Measurements from ENCODE around the gene GAS7. TPM values are rescaled to one million over a fixed set of nuclear protein-coding genes. Genes with fewer than 3 reads are reported as not detected.

GAS7 gene
- polyA plus RNA-seq, 1 donor (not counting 4 experiments of a cell fraction or from before 2014, with no cell fraction given): 0.10 TPM

GRCh38 chr17:9908649-9909042 lies 289.8 kb downstream of the GAS7 start:
- Histone ChIP-seq H3K9ac (ENCODE audit: control insufficient read depth, extremely low read depth, insufficient read depth, low read length) (no peak overlapping the region), H2AFZ (ENCODE audit: control insufficient read depth, low read length) (no peak overlapping the region), H3K27ac (ENCODE audit: control insufficient read depth, insufficient read depth, low read length) (no peak overlapping the region), H3K4me1 (ENCODE audit: control insufficient read depth, extremely low read depth, insufficient read depth, low read length) (no peaks in the 10 kb centered on the region), H3K4me2 (ENCODE audit: control insufficient read depth, extremely low read depth, insufficient read depth, low read depth, low read length) (no peak overlapping the region), H3K79me2 (ENCODE audit: control insufficient read depth, insufficient read depth, low read length) (no peaks in the 10 kb centered on the region), H3K4me3 (ENCODE audit: control insufficient read depth in 2 of 3, extremely low read depth in 1 of 3, insufficient read depth in 2 of 3, low read depth in 1 of 3, low read length in 3 of 3) (no peak overlapping the region), H3K36me3 (ENCODE audit: control insufficient read depth in 2 of 2, extremely low read depth in 1 of 2, insufficient read depth in 2 of 2, low read length in 2 of 2) (no peaks in the 10 kb centered on the region), H3K9me1 (ENCODE audit: control insufficient read depth, extremely low read depth, insufficient read depth, low read length) (no peaks in the 10 kb centered on the region), H4K20me1 (ENCODE audit: control insufficient read depth, extremely low read depth, insufficient read depth, low read length) (no peaks in the 10 kb centered on the region), H3K9me3 (ENCODE audit: control insufficient read depth, low read depth, low read length) (peaks cover 2% of the 10 kb centered on the region), H3K27me3 (ENCODE audit: control insufficient read depth, extremely low read depth, insufficient read depth, low read length) (no peaks in the 10 kb centered on the region)
- no peak for DNase-seq (ENCODE audit: low read depth, low spot score)
- dilution Hi-C loops (cut with MboI; ENCODE audit: extremely low pct_ligation_motif_present, low sequenced_read_pairs): no loop called here
- TF ChIP-seq CTCF (optimal IDR thresholded peaks at IDR 0.05 in 1 of 3, IDR thresholded peaks at IDR 0.05 in 1 of 3, conservative IDR thresholded peaks at IDR 0.05 in 1 of 3; ENCODE audit: extremely low read depth in 1 of 3, insufficient read depth in 2 of 3, low read length in 3 of 3) (no peak), EZH2 (IDR thresholded peaks at IDR 0.05; ENCODE audit: low read length) (no peak)
- FAIRE-seq: no peak

- H3K9me1 ChIP-seq (ENCODE audit: control insufficient read depth, extremely low read depth, insufficient read depth, low read length): no peaks in the 10 kb centered on the region
- no peaks in the 10 kb centered on the region for H3K79me2 ChIP-seq (ENCODE audit: control insufficient read depth, insufficient read depth, low read length)
- H3K4me1 ChIP-seq (ENCODE audit: control insufficient read depth, extremely low read depth, insufficient read depth, low read length): no peaks in the 10 kb centered on the region
- DNase-seq (ENCODE audit: low read depth, low spot score) (no peak), FAIRE-seq (no peak)
- no peak overlapping the region for H3K4me3 ChIP-seq (ENCODE audit: control insufficient read depth in 2 of 3, extremely low read depth in 1 of 3, insufficient read depth in 2 of 3, low read depth in 1 of 3, low read length in 3 of 3)
- TF ChIP-seq CTCF (optimal IDR thresholded peaks at IDR 0.05 in 1 of 3, IDR thresholded peaks at IDR 0.05 in 1 of 3, conservative IDR thresholded peaks at IDR 0.05 in 1 of 3; ENCODE audit: extremely low read depth in 1 of 3, insufficient read depth in 2 of 3, low read length in 3 of 3) (no peak), EZH2 (IDR thresholded peaks at IDR 0.05; ENCODE audit: low read length) (no peak)
- no peaks in the 10 kb centered on the region for H3K36me3 ChIP-seq (ENCODE audit: control insufficient read depth in 2 of 2, extremely low read depth in 1 of 2, insufficient read depth in 2 of 2, low read length in 2 of 2)
- no peak overlapping the region for H3K27ac ChIP-seq (ENCODE audit: control insufficient read depth, insufficient read depth, low read length)
- dilution Hi-C loops (cut with MboI; ENCODE audit: extremely low pct_ligation_motif_present, low sequenced_read_pairs): no loop called here
- peaks cover 2% of the 10 kb centered on the region for H3K9me3 ChIP-seq (ENCODE audit: control insufficient read depth, low read depth, low read length)
- no peak overlapping the region for H3K9ac ChIP-seq (ENCODE audit: control insufficient read depth, extremely low read depth, insufficient read depth, low read length)
- H3K27me3 ChIP-seq (ENCODE audit: control insufficient read depth, extremely low read depth, insufficient read depth, low read length): no peaks in the 10 kb centered on the region
- no peak overlapping the region for H3K4me2 ChIP-seq (ENCODE audit: control insufficient read depth, extremely low read depth, insufficient read depth, low read depth, low read length)
- H4K20me1 ChIP-seq (ENCODE audit: control insufficient read depth, extremely low read depth, insufficient read depth, low read length): no peaks in the 10 kb centered on the region
- H2AFZ ChIP-seq (ENCODE audit: control insufficient read depth, low read length): no peak overlapping the region
Measured at GRCh38 chr17:9907883-9908648, 290.3 kb downstream of the GAS7 start.

Data from keratinocyte (primary cell).